Measurements from ENCODE around the gene STK38L. TPM values are rescaled to one million over a fixed set of nuclear protein-coding genes. Genes with fewer than 3 reads are reported as not detected.

The STK38L gene
- total RNA-seq, 6 donors from 2014 or later = 11.1 to 31.7 (median 17.6) TPM

- Histone ChIP-seq H3K27me3 (no peaks in the 10 kb centered on the region), H3K9me3 (no peaks in the 10 kb centered on the region), H3K36me3 (no peaks in the 10 kb centered on the region), H3K4me1 (no peaks in the 10 kb centered on the region), H3K27ac (no peak overlapping the region), H3K4me3 (no peak overlapping the region)
- 64 to 75% methylated on average over 1 of the region's 1 CpG for WGBS, 2 donors
- TF ChIP-seq EP300 (IDR thresholded peaks at IDR 0.05) = no peak
- no peak for TF ChIP-seq POLR2AphosphoS5 (IDR thresholded peaks at IDR 0.05)
- TF ChIP-seq POLR2A (IDR thresholded peaks at IDR 0.05) = no peak
- TF ChIP-seq CTCF (IDR thresholded peaks at IDR 0.05) = no peak
- no peak for ATAC-seq (ENCODE audit: low FRiP score in 2 of 2)
- DNase-seq = no peak
Observed at GRCh38 chr12:27201169-27201568, 42.9 kb upstream of the STK38L start.

- H3K27ac ChIP-seq = no peak overlapping the region
- H3K36me3 ChIP-seq = no peaks in the 10 kb centered on the region
- TF ChIP-seq CTCF (IDR thresholded peaks at IDR 0.05) (no peak), POLR2AphosphoS5 (IDR thresholded peaks at IDR 0.05) (no peak), EP300 (IDR thresholded peaks at IDR 0.05) (no peak), POLR2A (IDR thresholded peaks at IDR 0.05) (no peak)
- H3K27me3 ChIP-seq = no peaks in the 10 kb centered on the region
- 52 to 77% methylated on average over 1 of the region's 1 CpG for WGBS, 2 donors
- H3K4me3 ChIP-seq = no peak overlapping the region
- no peak for DNase-seq
- H3K4me1 ChIP-seq = no peaks in the 10 kb centered on the region
- no peaks in the 10 kb centered on the region for H3K9me3 ChIP-seq
- no peak for ATAC-seq (ENCODE audit: low FRiP score in 2 of 2)
Observed at GRCh38 chr12:27206801-27207502, 37.1 kb upstream of the STK38L start.

GRCh38 chr12:27207615-27208413 is 36.3 kb upstream of the STK38L start:
- no peak for ATAC-seq (ENCODE audit: low FRiP score in 2 of 2)
- TF ChIP-seq CTCF (IDR thresholded peaks at IDR 0.05) = no peak
- TF ChIP-seq POLR2AphosphoS5 (IDR thresholded peaks at IDR 0.05) = no peak
- TF ChIP-seq POLR2A (IDR thresholded peaks at IDR 0.05) = no peak
- TF ChIP-seq EP300 (IDR thresholded peaks at IDR 0.05) = no peak

GRCh38 chr12:27208414-27208750 is 35.7 kb upstream of the STK38L start:
- no peak for TF ChIP-seq CTCF (IDR thresholded peaks at IDR 0.05)
- TF ChIP-seq EP300 (IDR thresholded peaks at IDR 0.05) = no peak
- no peak for TF ChIP-seq POLR2AphosphoS5 (IDR thresholded peaks at IDR 0.05)
- no peak for TF ChIP-seq POLR2A (IDR thresholded peaks at IDR 0.05)
- ATAC-seq (ENCODE audit: low FRiP score in 2 of 2) = no peak

More at GRCh38 chr12:27207615-27208413, 36.3 kb upstream of the STK38L start:
- Histone ChIP-seq H3K27ac (no peak overlapping the region), H3K4me1 (no peaks in the 10 kb centered on the region), H3K9me3 (no peaks in the 10 kb centered on the region), H3K4me3 (no peak overlapping the region), H3K27me3 (no peaks in the 10 kb centered on the region), H3K36me3 (no peaks in the 10 kb centered on the region)
- DNase-seq = no peak
- WGBS, 2 donors = 72 to 75% methylated on average over 9 of the region's 9 CpGs

More at GRCh38 chr12:27208414-27208750, 35.7 kb upstream of the STK38L start:
- H3K27ac ChIP-seq = no peak overlapping the region
- no peaks in the 10 kb centered on the region for H3K9me3 ChIP-seq
- 78 to 87% methylated on average over 2 of the region's 2 CpGs for WGBS, 2 donors
- H3K36me3 ChIP-seq = no peaks in the 10 kb centered on the region
- H3K4me3 ChIP-seq = no peak overlapping the region
- H3K27me3 ChIP-seq = no peaks in the 10 kb centered on the region
- no peaks in the 10 kb centered on the region for H3K4me1 ChIP-seq
- DNase-seq = no peak
